OCI-LY7 (cell line): Measurements from ENCODE around the gene RNF157. TPM values are rescaled to one million over a fixed set of nuclear protein-coding genes. Genes with fewer than 3 reads are reported as not detected.

Experiments
- BruUV-seq: library from RNA; stranded (reverse); fragments of 400-500 nt; replicated peaks from 2 replicates; lab custom pipeline; 2021; lab: Mats Ljungman, UMichigan
- CTCF ChIA-PET: fragments of 300-600 bp; sonication (Branson Sonifier 250); formaldehyde crosslinking; loops from one replicate; lab custom pipeline; 2022; ENCODE audit warnings: antibody characterized with exemption; ENCODE audit not compliant: unreplicated experiment; lab: Charles Lee
- POLR2A ChIA-PET: fragments of 300-600 bp; sonication (Branson Sonifier 250); formaldehyde crosslinking; loops from one replicate; lab custom pipeline; 2022; ENCODE audit warnings: antibody characterized with exemption; lab: Charles Lee
- DNase-seq: peaks from one replicate; pipeline ENCODE4 v3.0.0-alpha.2; 2015; ENCODE audit warnings: low spot score
- H2AFZ ChIP-seq: fragments of 200-600 bp; sonication (generic), shearing (Covaris generic); 2 replicates; pipeline ENCODE4 v1.6.1; 2014; ENCODE audit warnings: mild to moderate bottlenecking, antibody characterized with exemption, low read length, moderate library complexity
- H3K27ac ChIP-seq: fragments of 200-600 bp; sonication (generic); 2 replicates; pipeline ENCODE4 v1.5.1; 2014; ENCODE audit warnings: mixed run types, low read depth, mild to moderate bottlenecking, moderate library complexity, low read length, inconsistent platforms; ENCODE audit not compliant: poor library complexity, severe bottlenecking
- H3K36me3 ChIP-seq: fragments of 200-600 bp; sonication (generic); 2 replicates; pipeline ENCODE4 v1.6.1; 2014; ENCODE audit warnings: mild to moderate bottlenecking, antibody characterized with exemption, low read length, moderate library complexity, mixed read lengths; ENCODE audit not compliant: insufficient read depth
- H3K4me1 ChIP-seq: fragments of 200-600 bp; sonication (generic); 2 replicates; pipeline ENCODE4 v1.5.1; 2014; ENCODE audit warnings: mild to moderate bottlenecking, low read length; ENCODE audit not compliant: insufficient read depth, poor library complexity, severe bottlenecking
- H3K4me2 ChIP-seq: fragments of 200-600 bp; sonication (generic); 2 replicates; pipeline ENCODE4 v1.6.1; 2014; ENCODE audit warnings: mild to moderate bottlenecking, low read length
- H3K4me3 ChIP-seq: fragments of 200-600 bp; sonication (generic); 2 replicates; pipeline ENCODE4 v1.5.1; 2014; ENCODE audit warnings: mild to moderate bottlenecking, low read depth, low read length; ENCODE audit not compliant: poor library complexity, severe bottlenecking
- H3K79me2 ChIP-seq: fragments of 200-600 bp; sonication (generic); 2 replicates; pipeline ENCODE4 v1.6.1; 2016; ENCODE audit warnings: low read depth, mild to moderate bottlenecking, low read length, moderate library complexity, mixed read lengths; ENCODE audit not compliant: insufficient read depth
- H3K9me2 ChIP-seq: fragments of 200-600 bp; sonication (generic); 2 replicates; pipeline ENCODE4 v1.6.1; 2016; ENCODE audit warnings: mild to moderate bottlenecking, low read length, mixed read lengths; ENCODE audit not compliant: insufficient read depth
- H3K9me3 ChIP-seq: fragments of 200-600 bp; sonication (generic); 2 replicates; pipeline ENCODE4 v1.6.1; 2014; ENCODE audit warnings: mild to moderate bottlenecking, mixed run types, low read length, mixed read lengths
- H4K20me1 ChIP-seq: fragments of 200-600 bp; sonication (generic); 2 replicates; pipeline ENCODE4 v1.6.1; 2014; ENCODE audit warnings: mild to moderate bottlenecking, antibody characterized with exemption, low read length, moderate library complexity, mixed read lengths; ENCODE audit not compliant: insufficient read depth
- CTCF ChIP-seq: fragments of 200-600 bp; sonication (generic); conservative IDR thresholded peaks from 2 replicates; pipeline ENCODE4 v1.5.1; 2014; ENCODE audit warnings: mild to moderate bottlenecking, antibody characterized with exemption, low read length, moderate library complexity, mixed read lengths
- EZH2phosphoT487 ChIP-seq: fragments of 200-600 bp; sonication (generic); IDR thresholded peaks from 2 replicates; pipeline ENCODE4 v1.6.1; 2018; ENCODE audit warnings: low read depth, borderline replicate concordance, mild to moderate bottlenecking, mixed run types, antibody characterized with exemption, low read length, moderate library complexity, mixed read lengths
- intact Hi-C: fragments of 100-400 bp; cut with micrococcal nuclease; formaldehyde crosslinking; loops from one replicate; pipeline ENCODE4 v1.10.0; 2022; ENCODE audit not compliant: unreplicated experiment
- total RNA-seq, 2 experiments: library from RNA; depleted of rRNA in 1 of 2; stranded (reverse); fragments of >200 nt in 1 of 2; shearing (Covaris generic) in 1 of 2; gene quantifications; 2 replicates each; pipeline ENCODE4 v1.2.3, GENCODE V29; 2014 to 2022

The RNF157 gene
- total RNA-seq, 2 experiments from 2014 or later = 0.28 to 1.3 TPM

GRCh38 chr17:76152591-76152990 is 87.7 kb downstream of the RNF157 start:
- Histone ChIP-seq H4K20me1 (no peaks in the 10 kb centered on the region), H3K9me2 (no peaks in the 10 kb centered on the region), H3K4me1 (peaks cover 16% of the 10 kb centered on the region), H2AFZ (no peak overlapping the region), H3K4me2 (no peak overlapping the region), H3K36me3 (no peaks in the 10 kb centered on the region), H3K27ac (no peak overlapping the region), H3K4me3 (no peak overlapping the region), H3K9me3 (no peaks in the 10 kb centered on the region), H3K79me2 (no peaks in the 10 kb centered on the region)
- CTCF ChIA-PET = interaction anchor here (0.9 to 1.1 kb wide), 2 partner anchors 27 kb away, joined by 3 to 4 read pairs; no protein-coding TSS in a partner anchor
- DNase-seq = no peak
- no peak for TF ChIP-seq EZH2phosphoT487
- no peak; the same call in 1 of the 2 replicates for TF ChIP-seq CTCF
- POLR2A ChIA-PET = interaction anchor here (0.6 to 0.7 kb wide), 4 partner anchors 11 to 77 kb away, joined by 3 read pairs; partner anchors contain the start of gene FOXJ1
- intact Hi-C loops = no loop called here
- no TSS peak for BruUV-seq

GRCh38 chr17:76151896-76152454 is 88.3 kb downstream of the RNF157 start:
- intact Hi-C loops = no loop called here
- DNase-seq = no peak
- no peaks in the 10 kb centered on the region for H3K9me2 ChIP-seq
- ChIA-PET POLR2A (interaction anchor here (0.6 to 0.9 kb wide), 3 partner anchors 9 to 15 kb away, joined by 3 read pairs; partner anchors contain the start of gene FOXJ1), CTCF (interaction anchor here (0.6 to 0.9 kb wide), 2 partner anchors 10 to 28 kb away, joined by 4 read pairs; no protein-coding TSS in a partner anchor)
- H3K4me3 ChIP-seq = no peak overlapping the region
- no TSS peak for BruUV-seq
- H3K4me1 ChIP-seq = peaks cover 18% of the 10 kb centered on the region
- TF ChIP-seq EZH2phosphoT487 (no peak), CTCF (no peak)
- no peaks in the 10 kb centered on the region for H4K20me1 ChIP-seq
- no peak overlapping the region for H3K4me2 ChIP-seq
- no peaks in the 10 kb centered on the region for H3K36me3 ChIP-seq
- H3K9me3 ChIP-seq = no peaks in the 10 kb centered on the region
- no peak overlapping the region for H3K27ac ChIP-seq
- H2AFZ ChIP-seq = peak overlapping the region; percentile 50; the same call in 1 of the 2 replicates
- H3K79me2 ChIP-seq = no peaks in the 10 kb centered on the region
